Left ventricle myocardium inferior (tissue), 1 donor: ENCODE measurements around the gene ARHGEF10L. TPM values are rescaled to one million over a fixed set of nuclear protein-coding genes. Genes with fewer than 3 reads are reported as not detected.

Experiments
- DNase-seq: peaks from one replicate; pipeline ENCODE4 v3.0.0-alpha.2; 2020
- H3K27ac ChIP-seq: fragments of 200-600 bp; replicated peaks from 2 replicates; pipeline ENCODE4 v1.8.0; 2021
- H3K27me3 ChIP-seq: fragments of 200-600 bp; 2 replicates; pipeline ENCODE4 v1.8.0; 2021; ENCODE audit warnings: low read depth
- H3K36me3 ChIP-seq: fragments of 200-600 bp; 2 replicates; pipeline ENCODE4 v1.8.0; 2021
- H3K4me1 ChIP-seq: fragments of 200-600 bp; 2 replicates; pipeline ENCODE4 v1.8.0; 2021
- H3K4me3 ChIP-seq: fragments of 200-600 bp; 2 replicates; pipeline ENCODE4 v1.8.0; 2021; ENCODE audit warnings: mild to moderate bottlenecking, moderate library complexity
- H3K9me3 ChIP-seq: fragments of 200-600 bp; replicated peaks from 2 replicates; pipeline ENCODE4 v1.8.0; 2021
- CTCF ChIP-seq: fragments of 200-600 bp; IDR thresholded peaks from 2 replicates; pipeline ENCODE4 v1.8.0; 2021; ENCODE audit warnings: antibody characterized with exemption, mild to moderate bottlenecking, borderline replicate concordance
- intact Hi-C: fragments of 100-400 bp; cut with micrococcal nuclease; formaldehyde crosslinking; loops from one replicate; pipeline ENCODE4 v1.11.0; 2022
- total RNA-seq: library from RNA; stranded (reverse); fragmentation: NEBNext Ultra II Directional; extraction: Animal tissue kit (Norgen Biotek cat#: 25700); gene quantifications from one replicate; pipeline ENCODE4 v1.2.1, GENCODE V29; 2021
- donor health status: DM: no; HTN: yes; CAD: no; lungs with severe emphysema.

Gene ARHGEF10L
- total RNA-seq, 1 donor from 2014 or later, result 59.1 TPM

DNA sequence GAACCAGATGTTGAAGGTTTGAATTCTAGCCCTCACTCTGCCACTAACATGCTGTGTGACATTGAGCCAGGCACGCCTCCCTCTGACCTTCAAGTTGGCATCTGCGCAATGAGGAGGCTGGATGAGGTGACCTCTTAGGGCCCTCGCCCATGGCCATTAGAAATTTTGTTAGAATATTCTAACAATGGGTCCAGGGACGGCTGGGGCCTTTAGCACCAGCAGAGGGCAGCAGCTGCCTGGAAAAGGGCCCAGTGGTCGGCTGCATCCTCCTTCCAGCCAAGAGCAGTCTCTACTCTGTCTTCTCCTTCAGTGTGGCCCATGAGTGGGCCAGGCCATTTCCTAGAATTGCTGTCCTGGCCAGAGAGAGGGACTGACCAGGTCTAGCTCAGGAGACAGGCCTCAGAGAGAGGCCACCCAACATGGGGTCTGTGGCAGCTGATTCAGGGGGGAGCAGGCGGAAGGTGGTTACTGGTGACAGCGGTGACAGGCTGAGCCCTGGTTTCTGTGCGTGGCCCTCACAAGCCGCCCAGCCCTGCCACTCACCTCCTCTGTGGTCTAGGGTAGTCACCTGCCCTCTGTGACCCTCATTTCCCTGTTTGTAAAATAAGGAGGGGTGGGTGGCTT lies 114.3 kb downstream of the ARHGEF10L start:
- no peaks in the 10 kb centered on the region for H3K27me3 ChIP-seq
- peaks cover 62% of the 10 kb centered on the region for H3K36me3 ChIP-seq
- peak overlapping the region; percentile 48 for H3K27ac ChIP-seq
- no peak overlapping the region for H3K4me3 ChIP-seq
- no peaks in the 10 kb centered on the region for H3K9me3 ChIP-seq
- peak; percentile 72 for TF ChIP-seq CTCF
- intact Hi-C loops, result no loop called here
- DNase-seq, result no peak
- H3K4me1 ChIP-seq, result peaks cover 17% of the 10 kb centered on the region

GRCh38 chr1:17654519-17654918 lies 115.0 kb downstream of the ARHGEF10L start:
- no peak for DNase-seq
- intact Hi-C loops, result no loop called here
- H3K27me3 ChIP-seq, result no peaks in the 10 kb centered on the region
- no peak for TF ChIP-seq CTCF
- no peak overlapping the region for H3K4me3 ChIP-seq
- peak overlapping the region; percentile 48 for H3K27ac ChIP-seq
- no peaks in the 10 kb centered on the region for H3K9me3 ChIP-seq
- H3K36me3 ChIP-seq, result peaks cover 62% of the 10 kb centered on the region
- peaks cover 17% of the 10 kb centered on the region for H3K4me1 ChIP-seq

GRCh38 chr1:17655169-17655568 lies 115.7 kb downstream of the ARHGEF10L start:
- no peak for DNase-seq
- no peak for TF ChIP-seq CTCF
- Histone ChIP-seq H3K4me3 (no peak overlapping the region), H3K27ac (no peak overlapping the region), H3K4me1 (peaks cover 17% of the 10 kb centered on the region), H3K36me3 (peaks cover 64% of the 10 kb centered on the region), H3K27me3 (no peaks in the 10 kb centered on the region), H3K9me3 (no peaks in the 10 kb centered on the region)
- intact Hi-C loops, result no loop called here

DNA sequence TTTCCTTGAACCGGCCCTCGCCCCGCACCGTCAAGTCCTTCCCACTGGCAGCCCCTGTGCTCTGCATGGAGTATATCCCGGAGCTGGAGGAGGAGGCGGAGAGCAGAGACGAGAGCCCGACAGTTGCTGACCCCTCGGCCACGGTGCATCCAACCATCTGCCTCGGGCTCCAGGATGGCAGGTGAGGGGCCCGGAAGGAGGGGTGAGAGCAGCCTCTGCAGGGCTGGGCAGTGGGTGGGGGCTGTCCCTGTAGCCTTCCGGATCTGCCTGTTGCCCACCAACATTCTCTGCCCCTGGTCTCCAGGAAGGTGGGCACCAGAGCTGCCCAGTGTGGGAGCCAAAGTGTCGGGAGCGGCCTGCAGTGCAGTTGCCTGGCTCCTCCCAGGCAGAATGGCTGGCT lies 116.4 kb downstream of the ARHGEF10L start:
- intact Hi-C loops, result no loop called here
- Histone ChIP-seq H3K27me3 (no peaks in the 10 kb centered on the region), H3K4me3 (no peak overlapping the region), H3K27ac (no peak overlapping the region), H3K36me3 (peaks cover 67% of the 10 kb centered on the region), H3K9me3 (no peaks in the 10 kb centered on the region), H3K4me1 (peaks cover 17% of the 10 kb centered on the region)
- DNase-seq, result no peak
- no peak for TF ChIP-seq CTCF

- no peak for DNase-seq
- TF ChIP-seq CTCF, result no peak
- intact Hi-C loops, result no loop called here
- no peaks in the 10 kb centered on the region for H3K27me3 ChIP-seq
- no peaks in the 10 kb centered on the region for H3K9me3 ChIP-seq
- no peak overlapping the region for H3K4me3 ChIP-seq
- H3K4me1 ChIP-seq, result peaks cover 17% of the 10 kb centered on the region
- peaks cover 62% of the 10 kb centered on the region for H3K36me3 ChIP-seq
- H3K27ac ChIP-seq, result no peak overlapping the region
Measured at GRCh38 chr1:17657436-17657835, 117.9 kb downstream of the ARHGEF10L start.
